Hepatocyte (in vitro differentiated cells): ENCODE results near the gene CACNA1F.

Source experiments
- CTCF ChIP-seq: fragments of 200-600 bp; sonication (generic); IDR thresholded peaks from 2 replicates; pipeline ENCODE4 v1.5.1; 2016; ENCODE audit warnings: antibody characterized with exemption, mild to moderate bottlenecking; ENCODE audit not compliant: poor library complexity
- EZH2 ChIP-seq: fragments of 200-600 bp; sonication (generic); IDR thresholded peaks from 2 replicates; pipeline ENCODE4 v1.6.1; 2016; ENCODE audit warnings: antibody characterized with exemption, mild to moderate bottlenecking, borderline replicate concordance
- EZH2phosphoT487 ChIP-seq: fragments of 200-600 bp; sonication (generic); IDR thresholded peaks from one replicate; pipeline ENCODE4 v1.6.1; 2018; ENCODE audit warnings: antibody characterized with exemption, mild to moderate bottlenecking, low read depth, moderate library complexity; ENCODE audit not compliant: unreplicated experiment, severe bottlenecking

GRCh38 chrX:49167740-49168108 is 65.4 kb downstream of the CACNA1F start:
- TF ChIP-seq CTCF (no peak), EZH2 (no peak), EZH2phosphoT487 (no peak)
